ENCODE data around the gene SSC4D.
"Not testable (repeated sequence)": the region's sequence is repeated elsewhere in the genome, so short reads cannot be mapped to it uniquely, and the experiment has no call there.

GRCh38 chr7:76440404-76440803, 30.9 kb upstream of the SSC4D start:
- not testable (repeated sequence) for TF ChIP-seq POLR2AphosphoS5 (IDR thresholded peaks at IDR 0.05); CTCF (IDR thresholded peaks at IDR 0.05); POLR2A (IDR thresholded peaks at IDR 0.05; ENCODE audit: low read depth); EP300 (IDR thresholded peaks at IDR 0.05)
